Stimulated activated CD4-positive, alpha-beta T cell treated with anti-CD3 and anti-CD28 coated beads, Interleukin-1b, Interleukin-23, amount 100 ng/mL, for 4 hours (primary cell): Measurements from ENCODE around the gene PTPRN2.

Experiments
- DNase-seq, 2 donors: peaks; one replicate each; pipeline ENCODE4 v3.0.0-alpha.2; 2020; ENCODE audit warnings: low read depth in 2 of 2

PTPRN2 gene

DNA sequence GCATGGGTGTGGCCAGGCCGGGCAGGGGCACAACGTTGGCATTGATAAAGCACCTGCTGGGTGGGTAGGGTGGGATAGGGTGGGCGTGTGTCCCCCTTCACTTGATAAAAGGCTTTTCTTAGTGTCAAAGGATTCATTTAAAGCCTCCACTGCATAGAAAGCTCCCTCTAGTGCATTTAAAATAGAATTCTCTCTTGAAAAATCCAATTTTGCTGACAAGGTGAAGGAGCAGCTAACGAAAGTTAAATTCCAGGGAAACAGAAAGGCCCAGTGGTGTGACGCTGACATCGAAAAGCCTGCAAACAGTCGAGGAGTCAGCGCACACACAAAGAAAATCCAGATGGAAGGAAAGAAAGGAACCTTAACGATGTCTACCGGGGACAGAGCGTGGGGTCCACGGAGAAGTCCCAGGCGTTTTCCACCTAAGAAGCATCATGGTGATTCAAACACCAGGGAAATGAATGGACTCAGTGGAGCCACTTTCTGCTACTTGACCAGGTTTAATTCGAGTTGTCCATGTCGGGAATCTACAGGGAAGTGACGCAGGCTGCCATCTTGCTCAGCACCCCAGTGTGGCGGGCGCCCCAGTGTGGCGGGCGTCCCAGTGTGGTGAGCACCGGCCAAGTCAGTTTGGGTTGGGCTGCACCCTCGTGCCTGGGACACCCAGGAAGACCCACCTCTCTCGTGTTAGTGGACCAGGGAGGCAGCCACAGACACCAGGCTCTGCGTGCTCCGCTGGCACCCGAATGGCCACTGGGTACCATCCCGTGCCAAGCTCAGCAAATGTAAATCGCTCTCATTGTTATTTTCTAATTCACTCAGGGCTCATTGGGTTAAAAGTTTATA, 1033.0 kb downstream of the PTPRN2 start:
- no peak for DNase-seq

DNA sequence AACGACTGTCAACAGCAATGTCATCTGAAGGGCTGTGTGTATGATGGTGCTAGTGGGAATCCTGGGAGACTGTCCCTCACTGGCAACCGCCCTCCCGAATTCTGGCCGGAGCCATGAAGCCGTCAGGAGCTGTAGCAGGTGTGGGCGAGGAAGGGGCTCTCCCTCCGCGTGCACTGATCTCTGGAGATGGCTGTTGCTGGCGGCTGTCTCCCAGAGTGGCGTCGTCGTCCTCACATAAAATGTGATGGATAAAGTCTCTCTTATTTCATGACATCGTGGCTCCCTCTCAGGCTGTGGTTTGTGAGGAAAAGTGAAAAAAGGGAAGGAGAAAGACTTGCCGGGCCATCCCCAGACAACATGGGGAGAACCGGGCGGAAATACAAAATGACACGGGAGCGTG, 1034.4 kb downstream of the PTPRN2 start:
- no peak for DNase-seq

GRCh38 chr7:157552295-157552993, 1035.2 kb downstream of the PTPRN2 start:
- DNase-seq, result no peak

DNA sequence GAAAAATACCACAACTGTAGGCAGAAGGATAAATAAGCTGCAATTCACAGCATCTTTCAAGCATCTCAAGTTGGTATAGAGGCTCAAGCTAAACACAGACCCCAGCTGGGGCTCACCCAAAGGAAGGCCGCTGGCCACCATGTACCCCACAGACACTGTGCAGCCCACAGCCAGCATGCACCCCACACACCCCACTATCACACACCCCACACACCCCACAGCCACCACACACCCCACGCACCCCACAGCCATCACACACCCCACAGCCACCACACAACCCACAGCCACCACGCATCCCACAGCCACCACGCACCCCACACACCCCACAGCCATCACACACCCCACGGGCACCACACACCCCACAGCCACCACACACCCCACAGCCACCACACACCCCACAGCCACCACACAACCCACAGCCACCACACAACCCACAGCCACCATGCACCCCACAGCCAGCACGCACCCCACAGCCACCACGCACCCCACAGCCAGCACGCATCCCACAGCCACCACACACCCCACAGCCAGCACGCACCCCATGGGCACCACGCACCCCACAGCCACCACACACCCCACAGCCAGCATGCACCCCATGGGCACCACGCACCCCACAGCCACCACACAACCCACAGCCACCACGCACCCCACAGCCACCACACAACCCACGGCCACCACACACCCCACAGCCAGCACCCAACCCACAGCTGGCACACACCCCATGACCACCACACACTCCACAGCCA, 1036.1 kb downstream of the PTPRN2 start:
- DNase-seq, result no peak

GRCh38 chr7:157550300-157551275, 1037.0 kb downstream of the PTPRN2 start:
- DNase-seq, result no peak

- DNase-seq, result no peak
Observed at GRCh38 chr7:157549612-157550299, 1037.9 kb downstream of the PTPRN2 start.

DNA sequence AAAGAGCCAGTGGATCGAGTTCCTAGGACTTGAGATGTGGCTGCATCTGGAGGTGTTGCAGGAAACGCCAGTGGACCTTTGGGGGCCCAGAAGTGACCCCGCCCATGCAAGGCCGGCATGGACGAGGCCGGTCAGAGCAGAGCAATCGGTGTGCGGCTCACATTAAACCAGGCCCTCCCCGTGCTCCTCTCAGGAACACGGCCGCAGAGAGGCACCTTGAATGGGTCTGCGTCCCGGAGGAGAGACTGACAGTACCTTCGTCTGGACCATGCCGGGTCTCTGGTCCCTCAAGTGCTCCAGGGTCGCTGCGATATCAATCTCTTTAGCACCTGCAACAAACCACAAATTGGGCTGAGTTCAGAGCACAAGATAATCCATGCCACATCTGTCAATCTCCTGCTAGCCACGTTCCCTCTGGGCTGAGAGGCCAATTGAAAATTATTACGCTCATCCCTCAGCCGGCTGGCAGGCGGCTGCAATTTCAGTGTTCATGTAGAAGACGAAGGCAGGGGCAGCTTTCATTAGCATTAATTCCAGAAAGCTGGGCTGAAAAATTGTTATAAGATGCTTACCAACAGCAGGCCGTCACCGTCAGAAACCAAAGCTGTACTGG, 1038.8 kb downstream of the PTPRN2 start:
- no peak for DNase-seq

DNA sequence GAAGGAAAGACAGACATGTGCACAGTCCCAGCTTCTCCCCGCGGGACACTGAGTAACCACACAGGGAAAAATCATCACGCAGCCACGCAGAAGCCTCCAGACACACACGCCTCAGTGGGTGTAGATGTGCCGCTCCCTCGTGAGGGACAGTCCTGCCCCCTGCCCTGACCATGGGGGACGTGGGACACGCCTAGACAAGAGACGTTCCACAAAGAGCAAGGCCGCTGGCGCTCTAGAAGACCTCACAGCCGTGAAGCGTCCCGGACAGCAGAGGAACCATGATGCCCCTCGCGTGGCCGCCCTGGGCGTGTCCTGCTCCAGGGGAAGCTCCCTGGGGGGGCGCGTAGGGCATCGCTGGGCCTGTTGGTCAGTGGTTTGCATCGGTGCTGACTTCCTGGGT, 1040.0 kb downstream of the PTPRN2 start:
- DNase-seq, result no peak

- DNase-seq, result no peak
Observed at GRCh38 chr7:157547102-157547501, 1040.5 kb downstream of the PTPRN2 start.

- no peak for DNase-seq
Observed at GRCh38 chr7:157545681-157546060, 1042.0 kb downstream of the PTPRN2 start.

DNA sequence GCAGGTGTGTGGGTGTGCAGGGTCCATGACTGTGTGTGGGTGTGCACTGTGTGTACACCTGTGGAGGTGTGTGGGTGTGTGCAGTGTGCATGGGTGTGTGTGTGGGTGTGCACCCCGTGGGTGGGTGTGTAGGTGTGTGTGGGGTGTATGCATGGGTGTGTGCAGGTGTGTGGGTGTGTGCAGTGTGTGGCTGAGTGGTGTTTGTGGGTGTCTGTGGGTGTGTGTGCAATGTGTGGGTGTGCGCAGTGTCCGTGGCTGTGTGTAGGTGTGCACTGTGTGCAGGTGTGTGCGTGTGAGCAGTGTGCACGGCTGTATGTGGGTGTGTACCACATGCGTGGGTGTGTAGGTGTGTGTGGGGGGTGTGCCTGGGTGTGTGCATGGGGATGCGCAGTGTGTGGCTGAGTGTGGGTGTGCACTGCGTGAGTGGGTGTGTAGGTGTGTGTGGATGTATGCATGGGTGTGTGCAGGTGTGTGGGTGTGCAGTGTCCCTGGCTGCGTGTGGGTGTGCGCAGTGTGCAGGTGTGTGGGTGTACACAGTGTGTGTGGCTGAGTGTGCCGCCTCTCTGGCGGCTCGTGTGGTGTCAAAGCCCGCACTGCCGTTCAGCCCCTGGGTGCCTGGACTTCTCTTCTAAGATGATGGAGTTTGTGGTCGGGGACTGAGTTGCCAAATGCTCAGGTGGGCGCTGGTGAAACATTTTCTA, 1042.5 kb downstream of the PTPRN2 start:
- no peak for DNase-seq

DNA sequence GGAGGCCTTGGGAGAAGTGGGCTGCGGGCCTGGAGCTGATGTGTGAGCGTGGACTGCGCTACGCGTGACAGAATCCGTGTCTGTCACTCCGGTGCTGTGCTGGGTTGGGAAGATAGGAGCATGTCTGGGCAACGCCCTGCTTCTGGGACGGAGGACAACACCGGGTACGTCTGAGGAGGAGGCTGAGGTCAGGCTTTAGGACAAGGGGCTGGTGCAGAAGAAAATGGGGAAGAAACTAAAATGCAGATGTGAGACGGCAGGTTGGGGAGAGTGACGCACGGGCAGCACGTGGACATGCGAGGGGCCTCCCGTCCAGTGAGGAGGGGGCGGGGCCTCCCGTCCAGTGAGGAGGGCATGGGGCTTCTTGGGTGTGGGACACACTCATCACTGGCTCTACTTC, 1043.4 kb downstream of the PTPRN2 start:
- DNase-seq, result no peak

DNA sequence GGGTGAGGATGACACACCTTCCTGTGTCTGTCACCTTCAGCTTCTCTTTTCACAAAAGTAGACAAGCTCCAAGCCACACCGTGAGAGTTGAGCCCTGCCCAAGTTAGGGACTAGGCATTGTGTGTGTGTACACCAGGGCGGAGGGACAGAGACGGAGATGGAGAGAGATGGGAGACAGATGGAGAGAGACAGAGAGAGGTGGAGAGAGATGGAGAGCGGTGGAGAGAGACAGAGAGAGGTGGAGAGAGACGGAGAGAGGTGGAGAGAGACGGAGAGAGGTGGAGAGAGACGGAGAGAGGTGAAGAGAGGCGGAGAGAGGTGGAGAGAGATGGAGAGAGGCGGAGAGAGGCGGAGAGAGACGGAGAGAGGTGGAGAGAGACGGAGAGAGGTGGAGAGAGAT, 1043.8 kb downstream of the PTPRN2 start:
- no peak for DNase-seq

DNA sequence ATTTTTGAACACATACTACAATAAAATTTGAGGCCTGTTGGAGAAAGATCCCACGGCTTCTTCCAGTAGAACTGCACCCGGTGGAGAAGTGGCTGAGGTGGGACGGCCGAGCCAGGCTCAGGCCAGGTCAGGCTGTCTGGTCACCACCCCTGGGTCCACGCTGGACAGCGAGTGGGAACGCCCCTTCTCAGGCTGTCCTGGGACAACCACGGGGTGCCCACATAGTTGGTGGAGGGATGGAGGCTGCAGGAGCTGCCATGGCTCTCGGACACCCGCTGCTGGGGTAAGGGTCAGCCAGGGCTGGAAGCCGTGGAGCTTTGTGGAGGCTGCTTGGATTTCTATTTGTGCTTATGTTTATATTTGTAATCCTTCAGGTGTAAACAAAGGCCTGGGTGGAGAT, 1044.3 kb downstream of the PTPRN2 start:
- DNase-seq, result no peak

DNA sequence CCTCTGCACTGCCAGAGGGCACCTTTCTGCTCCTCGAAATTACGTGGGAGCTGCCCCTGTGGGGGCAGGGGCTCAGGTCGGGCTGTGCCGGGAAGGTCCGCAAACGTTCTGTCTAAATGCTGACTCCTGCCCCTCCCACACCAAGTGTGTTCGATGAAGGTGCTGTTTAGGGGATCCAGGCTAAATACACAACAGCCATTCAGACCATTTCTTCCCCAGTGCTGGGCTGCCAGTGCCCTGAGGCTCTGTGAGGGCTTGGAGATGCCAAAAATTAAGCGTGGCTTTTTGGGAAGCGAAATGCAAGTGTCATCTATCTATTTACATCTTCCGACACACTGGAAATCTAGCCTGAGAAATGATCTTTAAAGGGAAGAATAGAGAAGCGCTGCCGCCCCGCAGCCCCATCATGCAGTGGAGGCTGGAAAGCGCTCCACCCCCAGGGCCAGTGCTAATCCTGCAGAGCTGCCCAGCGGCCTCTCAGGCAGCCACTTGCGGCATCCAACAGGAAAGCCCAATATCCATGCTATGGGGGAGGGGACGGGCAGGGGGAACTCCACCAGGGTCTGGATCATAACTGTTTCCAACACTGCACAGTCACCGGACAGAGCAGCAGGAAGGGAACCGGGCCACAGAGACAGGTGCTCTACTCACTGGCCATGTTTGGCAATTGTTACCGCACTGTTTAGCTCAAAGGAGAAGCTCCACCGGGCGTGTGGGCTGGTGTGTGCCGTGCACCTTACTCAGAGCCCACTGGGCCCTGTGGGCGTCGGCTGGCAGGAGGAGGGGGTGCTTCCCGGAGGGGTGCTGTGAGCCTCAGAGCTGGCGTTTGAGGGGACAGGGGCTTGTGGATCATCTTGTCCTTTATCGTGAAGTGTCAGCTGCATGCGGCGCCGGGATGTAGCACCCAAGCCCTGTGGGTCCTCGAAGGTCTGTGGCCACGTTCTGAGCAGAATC, 1045.3 kb downstream of the PTPRN2 start:
- DNase-seq, result no peak

DNA sequence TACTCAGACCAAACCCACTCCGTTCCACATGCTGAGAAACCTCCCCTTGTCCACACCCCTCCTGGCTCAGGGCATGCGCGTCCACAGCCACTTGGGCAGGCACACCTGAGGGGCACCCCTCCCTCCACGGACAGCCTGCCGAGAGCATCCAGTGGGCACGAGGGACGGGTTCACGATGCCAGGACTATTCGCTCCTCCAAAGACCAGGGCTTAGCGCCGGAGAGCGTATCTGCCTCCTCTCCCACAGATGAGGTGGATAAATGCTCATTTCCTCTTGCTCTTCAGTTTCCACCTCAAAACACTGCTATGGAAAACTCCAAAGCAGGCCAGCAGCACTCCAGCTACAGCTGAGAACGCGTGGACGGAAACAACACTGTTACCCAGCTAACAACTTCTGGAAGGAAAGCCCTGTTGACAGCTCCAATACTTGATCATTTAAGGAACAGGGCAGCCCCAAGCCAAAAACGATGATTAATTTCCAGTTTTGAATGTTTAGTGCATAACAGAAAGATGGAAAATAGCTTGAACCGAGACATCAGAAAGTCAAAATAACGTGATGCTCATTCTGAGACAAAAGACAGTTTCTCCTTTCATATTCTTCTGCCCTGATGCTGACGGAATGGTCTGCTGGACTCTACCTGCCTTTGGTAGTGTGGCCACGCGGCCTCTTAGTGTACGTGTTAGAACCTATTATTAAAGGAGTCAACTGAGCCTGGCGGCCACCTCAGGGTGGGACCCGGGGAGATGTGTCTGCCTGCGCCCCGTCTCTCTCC, 1046.1 kb downstream of the PTPRN2 start:
- DNase-seq, result no peak

DNA sequence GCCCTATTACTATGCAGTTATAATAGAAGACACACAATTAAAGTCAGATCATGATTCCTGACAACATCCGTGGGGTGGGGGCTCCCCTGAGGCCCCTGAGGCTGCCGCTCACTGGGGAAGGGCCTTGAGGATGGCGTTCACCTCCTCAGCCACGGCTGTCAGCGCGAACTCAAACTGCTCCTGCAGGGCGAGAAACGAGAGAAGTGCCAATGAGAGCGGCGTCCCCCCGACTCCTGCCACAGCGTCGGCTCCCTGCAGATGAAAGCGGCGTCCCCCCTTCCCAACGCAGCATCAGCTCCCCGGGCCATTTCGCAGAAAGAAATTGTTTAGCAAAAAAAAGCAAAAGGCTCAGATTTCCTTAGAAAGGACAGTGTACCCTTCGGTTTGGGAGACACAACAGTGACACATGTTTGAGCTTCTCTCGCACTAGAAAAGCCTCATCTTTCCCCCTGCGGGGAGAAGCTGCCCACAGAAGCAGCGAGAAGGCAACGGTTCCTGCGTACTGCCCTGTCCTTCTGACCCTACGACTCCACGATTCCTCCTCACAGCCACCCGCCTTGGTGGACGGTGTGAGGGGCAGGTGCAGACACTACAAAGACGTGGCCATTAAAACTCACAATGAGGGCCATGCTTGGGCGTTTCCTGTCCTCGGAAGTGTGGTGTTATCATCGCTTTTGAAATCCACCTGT, 1046.9 kb downstream of the PTPRN2 start:
- DNase-seq, result no peak
